Hematopoietic multipotent progenitor cell (in vitro differentiated cells): ENCODE data around the gene MRPL38. TPM values are rescaled to one million over a fixed set of nuclear protein-coding genes. Genes with fewer than 3 reads are reported as not detected.
"Not testable (repeated sequence)": the region's sequence is repeated elsewhere in the genome, so short reads cannot be mapped to it uniquely, and the experiment has no call there.

Experiments
- DNase-seq, 3 donors: peaks; one replicate each; pipeline ENCODE4 v3.0.0-alpha.2; 2011 to 2015; ENCODE audit warnings: low read depth in 2 of 3, low spot score in 2 of 3
- total RNA-seq: library from RNA; depleted of rRNA; stranded (reverse); fragments of >200 nt; gene quantifications from one replicate; pipeline ENCODE4 v1.2.3, GENCODE V29; 2012

Gene MRPL38
- total RNA-seq, 1 donor = 48.7 TPM

GRCh38 chr17:75877752-75878173 is 26.9 kb downstream of the MRPL38 start:
- peak; percentile 58 to 76 (median 73) for DNase-seq

- no peak for DNase-seq
Observed at GRCh38 chr17:75876938-75877751, 27.5 kb downstream of the MRPL38 start.

- peak in 2 of 3 donors; percentile 82 to 84 for DNase-seq
Observed at GRCh38 chr17:75876190-75876937, 28.3 kb downstream of the MRPL38 start.

GRCh38 chr17:75875940-75876189 is 28.8 kb downstream of the MRPL38 start:
- DNase-seq = no peak

GRCh38 chr17:75875182-75875939 is 29.3 kb downstream of the MRPL38 start:
- DNase-seq = no peak

GRCh38 chr17:75874323-75875181 is 30.1 kb downstream of the MRPL38 start:
- no peak for DNase-seq

- no peak for DNase-seq
Observed at GRCh38 chr17:75873587-75874322, 30.9 kb downstream of the MRPL38 start.

GRCh38 chr17:75872434-75873351 is 32.0 kb downstream of the MRPL38 start:
- peak in 1 of 3 donors; percentile 73 for DNase-seq

- not testable (repeated sequence) for DNase-seq
Observed at GRCh38 chr17:75870228-75870627, 34.5 kb downstream of the MRPL38 start.

GRCh38 chr17:75869282-75870141 is 35.2 kb downstream of the MRPL38 start:
- DNase-seq = no peak

- DNase-seq = not testable (repeated sequence)
Observed at GRCh38 chr17:75868730-75869281, 35.9 kb downstream of the MRPL38 start.

GRCh38 chr17:75865404-75866188 is 39.1 kb downstream of the MRPL38 start:
- DNase-seq = not testable (repeated sequence)

GRCh38 chr17:75864887-75865286 is 39.8 kb downstream of the MRPL38 start:
- DNase-seq = not testable (repeated sequence)

- DNase-seq = peak in 2 of 3 donors; percentile 77 to 80
Observed at GRCh38 chr17:75864448-75864871, 40.2 kb downstream of the MRPL38 start.

GRCh38 chr17:75861927-75862317 is 42.8 kb downstream of the MRPL38 start:
- DNase-seq = no peak

GRCh38 chr17:75859358-75859757 is 45.3 kb downstream of the MRPL38 start:
- not testable (repeated sequence) for DNase-seq
